ENCODE measurements around the gene RARG.

The RARG gene

GRCh38 chr12:53232646-53233461, 845 bp upstream of the RARG start:
- ATAC-seq, result peak; percentile 77
- TF ChIP-seq, protein P1, sequence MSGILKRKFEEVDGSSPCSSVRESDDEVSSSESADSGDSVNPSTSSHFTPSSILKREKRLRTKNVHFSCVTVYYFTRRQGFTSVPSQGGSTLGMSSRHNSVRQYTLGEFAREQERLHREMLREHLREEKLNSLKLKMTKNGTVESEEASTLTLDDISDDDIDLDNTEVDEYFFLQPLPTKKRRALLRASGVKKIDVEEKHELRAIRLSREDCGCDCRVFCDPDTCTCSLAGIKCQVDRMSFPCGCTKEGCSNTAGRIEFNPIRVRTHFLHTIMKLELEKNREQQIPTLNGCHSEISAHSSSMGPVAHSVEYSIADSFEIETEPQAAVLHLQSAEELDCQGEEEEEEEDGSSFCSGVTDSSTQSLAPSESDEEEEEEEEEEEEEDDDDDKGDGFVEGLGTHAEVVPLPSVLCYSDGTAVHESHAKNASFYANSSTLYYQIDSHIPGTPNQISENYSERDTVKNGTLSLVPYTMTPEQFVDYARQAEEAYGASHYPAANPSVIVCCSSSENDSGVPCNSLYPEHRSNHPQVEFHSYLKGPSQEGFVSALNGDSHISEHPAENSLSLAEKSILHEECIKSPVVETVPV (CRISPR knock-in tag; IDR thresholded peaks at IDR 0.05), result no peak
- no peak for TF ChIP-seq ISL1 (CRISPR knock-in tag; IDR thresholded peaks at IDR 0.05)
- no peak for TF ChIP-seq PATZ1 (CRISPR knock-in tag; IDR thresholded peaks at IDR 0.05; ENCODE audit: borderline replicate concordance)
- TF ChIP-seq ZNF8 (CRISPR knock-in tag; IDR thresholded peaks at IDR 0.05), result no peak
- TF ChIP-seq, protein P2, sequence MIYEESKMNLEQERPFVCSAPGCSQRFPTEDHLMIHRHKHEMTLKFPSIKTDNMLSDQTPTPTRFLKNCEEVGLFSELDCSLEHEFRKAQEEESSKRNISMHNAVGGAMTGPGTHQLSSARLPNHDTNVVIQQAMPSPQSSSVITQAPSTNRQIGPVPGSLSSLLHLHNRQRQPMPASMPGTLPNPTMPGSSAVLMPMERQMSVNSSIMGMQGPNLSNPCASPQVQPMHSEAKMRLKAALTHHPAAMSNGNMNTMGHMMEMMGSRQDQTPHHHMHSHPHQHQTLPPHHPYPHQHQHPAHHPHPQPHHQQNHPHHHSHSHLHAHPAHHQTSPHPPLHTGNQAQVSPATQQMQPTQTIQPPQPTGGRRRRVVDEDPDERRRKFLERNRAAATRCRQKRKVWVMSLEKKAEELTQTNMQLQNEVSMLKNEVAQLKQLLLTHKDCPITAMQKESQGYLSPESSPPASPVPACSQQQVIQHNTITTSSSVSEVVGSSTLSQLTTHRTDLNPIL (CRISPR knock-in tag; IDR thresholded peaks at IDR 0.05; ENCODE audit: low read depth), result no peak

GRCh38 chr12:53231671-53231920, 413 bp downstream of the RARG start:
- no peak for TF ChIP-seq ZC3H10 (CRISPR knock-in tag; IDR thresholded peaks at IDR 0.05)
- no peak for TF ChIP-seq TCF4 (CRISPR knock-in tag; IDR thresholded peaks at IDR 0.05; ENCODE audit: borderline replicate concordance)
- no peak for TF ChIP-seq ZNF8 (CRISPR knock-in tag; IDR thresholded peaks at IDR 0.05)
- TF ChIP-seq BACH2 (CRISPR knock-in tag; IDR thresholded peaks at IDR 0.05; ENCODE audit: borderline replicate concordance), result no peak
- TF ChIP-seq ZNF70 (CRISPR knock-in tag; IDR thresholded peaks at IDR 0.05), result no peak
- no peak for TF ChIP-seq TOX (CRISPR knock-in tag; IDR thresholded peaks at IDR 0.05; ENCODE audit: borderline replicate concordance)
- no peak for TF ChIP-seq ZFP30 (CRISPR knock-in tag; IDR thresholded peaks at IDR 0.05)
- no peak for TF ChIP-seq ISL1 (CRISPR knock-in tag; IDR thresholded peaks at IDR 0.05)
- TF ChIP-seq, protein P3, sequence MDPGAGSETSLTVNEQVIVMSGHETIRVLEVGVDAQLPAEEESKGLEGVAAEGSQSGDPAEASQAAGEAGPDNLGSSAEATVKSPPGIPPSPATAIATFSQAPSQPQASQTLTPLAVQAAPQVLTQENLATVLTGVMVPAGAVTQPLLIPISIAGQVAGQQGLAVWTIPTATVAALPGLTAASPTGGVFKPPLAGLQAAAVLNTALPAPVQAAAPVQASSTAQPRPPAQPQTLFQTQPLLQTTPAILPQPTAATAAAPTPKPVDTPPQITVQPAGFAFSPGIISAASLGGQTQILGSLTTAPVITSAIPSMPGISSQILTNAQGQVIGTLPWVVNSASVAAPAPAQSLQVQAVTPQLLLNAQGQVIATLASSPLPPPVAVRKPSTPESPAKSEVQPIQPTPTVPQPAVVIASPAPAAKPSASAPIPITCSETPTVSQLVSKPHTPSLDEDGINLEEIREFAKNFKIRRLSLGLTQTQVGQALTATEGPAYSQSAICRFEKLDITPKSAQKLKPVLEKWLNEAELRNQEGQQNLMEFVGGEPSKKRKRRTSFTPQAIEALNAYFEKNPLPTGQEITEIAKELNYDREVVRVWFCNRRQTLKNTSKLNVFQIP (CRISPR knock-in tag; IDR thresholded peaks at IDR 0.05; ENCODE audit: borderline replicate concordance, low read depth), result no peak
- no peak for TF ChIP-seq CSDC2 (CRISPR knock-in tag; IDR thresholded peaks at IDR 0.05)
- TF ChIP-seq RARB (CRISPR knock-in tag; IDR thresholded peaks at IDR 0.05), result no peak
- no peak for TF ChIP-seq GLIS3 (CRISPR knock-in tag; IDR thresholded peaks at IDR 0.05)
- no peak for TF ChIP-seq OSR1 (CRISPR knock-in tag; IDR thresholded peaks at IDR 0.05)
- no peak for TF ChIP-seq ZNF565 (CRISPR knock-in tag; conservative IDR thresholded peaks at IDR 0.05; ENCODE audit: low read depth)
- TF ChIP-seq ARNTL (CRISPR knock-in tag; IDR thresholded peaks at IDR 0.05; ENCODE audit: borderline replicate concordance, low read depth), result no peak
- TF ChIP-seq PPARA (CRISPR knock-in tag; IDR thresholded peaks at IDR 0.05; ENCODE audit: borderline replicate concordance), result no peak
- TF ChIP-seq ZFP3 (CRISPR knock-in tag; IDR thresholded peaks at IDR 0.05), result no peak
- TF ChIP-seq SNAI2 (CRISPR knock-in tag; IDR thresholded peaks at IDR 0.05), result no peak
- no peak for TF ChIP-seq ESRRG (CRISPR knock-in tag; IDR thresholded peaks at IDR 0.05)
- peak; percentile 26 for ATAC-seq

DNA sequence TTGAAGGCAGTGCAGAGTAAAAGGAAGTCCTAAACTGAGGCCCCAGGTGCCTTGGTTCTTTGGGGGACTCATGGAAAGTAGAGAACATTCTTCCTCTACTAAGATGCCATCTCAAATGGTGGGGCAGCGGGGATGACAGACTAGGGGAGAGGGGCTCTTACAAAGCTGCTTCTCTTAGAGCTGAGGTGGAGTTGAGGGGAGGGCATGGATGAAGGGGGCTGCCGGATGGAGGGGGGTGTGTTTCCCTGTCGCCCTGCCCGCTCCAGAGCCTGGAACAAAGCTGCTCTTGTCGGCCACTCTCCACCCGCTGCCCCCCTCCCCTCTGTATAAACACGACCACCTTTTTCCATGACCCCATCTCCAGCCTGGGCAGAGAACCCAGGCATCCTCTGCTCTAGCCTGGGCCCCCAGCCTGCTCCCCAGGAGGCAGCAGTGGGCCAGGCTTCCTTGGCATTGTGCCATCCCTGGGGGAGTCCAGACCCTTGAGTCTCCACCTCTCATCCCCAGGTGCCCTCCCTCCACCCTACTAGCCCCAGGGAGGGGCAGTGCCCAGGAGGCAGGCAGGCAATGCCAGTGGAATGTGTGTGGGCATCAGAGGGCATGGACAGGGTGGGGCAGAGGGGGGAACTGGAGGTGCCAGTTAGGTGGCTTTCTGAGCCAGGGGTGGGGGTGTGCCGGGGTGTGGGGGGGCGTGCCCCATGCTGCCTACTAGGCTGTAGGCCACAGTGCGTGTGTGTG, 1.7 kb downstream of the RARG start:
- TF ChIP-seq OSR1 (CRISPR knock-in tag; IDR thresholded peaks at IDR 0.05) (no peak), PPARA (CRISPR knock-in tag; IDR thresholded peaks at IDR 0.05; ENCODE audit: borderline replicate concordance) (no peak), ZNF565 (CRISPR knock-in tag; conservative IDR thresholded peaks at IDR 0.05; ENCODE audit: low read depth) (no peak), ZFP3 (CRISPR knock-in tag; IDR thresholded peaks at IDR 0.05) (no peak), SNAI2 (CRISPR knock-in tag; IDR thresholded peaks at IDR 0.05) (no peak), TOX (CRISPR knock-in tag; IDR thresholded peaks at IDR 0.05; ENCODE audit: borderline replicate concordance) (no peak), GLIS3 (CRISPR knock-in tag; IDR thresholded peaks at IDR 0.05) (no peak)
- TF ChIP-seq, protein P2 (CRISPR knock-in tag; IDR thresholded peaks at IDR 0.05; ENCODE audit: low read depth), result no peak
- TF ChIP-seq, protein P1 (CRISPR knock-in tag; IDR thresholded peaks at IDR 0.05), result no peak

More for the DNA sequence above, 1.7 kb downstream of the RARG start:
- ATAC-seq, result no peak

All from SK-N-SH treated with all-trans-retinoic acid at 6 μM for 48 hours (cell line).